Fibroblast of skin of scalp (primary cell): Measurements from ENCODE around the gene BMPER.

Experiments
- DNase-seq: peaks from one replicate; pipeline ENCODE4 v3.0.0-alpha.2; 2013

Gene BMPER

GRCh38 chr7:34066411-34066810, 161.1 kb downstream of the BMPER start:
- DNase-seq: no peak

DNA sequence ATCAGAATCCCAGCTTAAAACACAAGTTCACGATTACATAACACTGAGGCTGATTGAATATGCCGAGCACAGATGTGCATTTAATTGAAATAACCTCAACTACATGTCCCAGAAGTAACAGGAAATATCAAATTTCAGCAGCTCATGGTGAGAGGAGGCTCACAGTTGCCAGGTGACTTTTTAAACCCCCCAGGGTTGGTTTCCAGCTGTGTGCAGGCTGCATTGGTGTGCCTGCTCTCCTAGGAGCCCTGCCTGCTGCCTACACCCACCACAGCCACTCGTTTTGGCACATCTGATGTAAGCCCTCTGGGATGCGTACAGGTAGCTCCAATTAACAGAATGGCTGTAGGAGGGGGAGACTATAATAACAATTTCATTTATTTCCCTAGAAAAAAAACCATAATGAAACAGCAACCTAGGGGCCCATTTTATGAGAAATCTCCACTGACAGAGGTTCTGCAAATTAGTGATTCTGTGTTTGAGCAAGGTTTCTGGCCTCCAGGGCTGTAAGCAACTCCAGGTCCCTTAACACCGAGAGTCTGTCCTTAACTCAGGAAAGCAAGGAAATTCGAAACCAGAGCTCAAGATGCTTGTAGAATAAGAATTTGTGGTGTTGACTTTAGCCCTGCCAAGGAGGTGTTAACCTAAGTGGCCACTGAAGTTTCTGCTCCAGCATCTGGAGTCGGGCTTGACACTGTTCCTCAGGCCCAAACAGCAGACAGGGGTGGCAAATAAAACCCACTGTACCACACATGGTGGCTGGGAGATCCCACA, 161.9 kb downstream of the BMPER start:
- no peak for DNase-seq

DNA sequence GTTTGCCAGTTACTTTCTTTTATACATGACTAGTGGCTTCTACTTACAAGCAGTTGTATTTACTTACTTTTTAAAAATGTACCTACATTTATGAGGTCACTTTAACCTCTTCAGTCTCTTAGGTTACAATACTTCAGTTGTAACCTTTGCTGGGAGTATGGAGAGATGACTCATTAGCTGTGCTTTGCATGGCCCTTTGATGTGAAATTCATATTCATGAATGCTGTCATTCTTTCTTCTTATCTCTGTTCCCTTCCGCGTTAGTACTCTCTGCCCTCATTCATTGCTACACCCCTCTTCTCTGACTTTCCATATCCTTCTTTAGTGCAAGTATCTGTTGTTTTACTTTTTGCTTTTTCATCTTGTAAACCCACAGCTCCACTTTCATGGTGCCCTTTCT, 164.3 kb downstream of the BMPER start:
- no peak for DNase-seq

DNA sequence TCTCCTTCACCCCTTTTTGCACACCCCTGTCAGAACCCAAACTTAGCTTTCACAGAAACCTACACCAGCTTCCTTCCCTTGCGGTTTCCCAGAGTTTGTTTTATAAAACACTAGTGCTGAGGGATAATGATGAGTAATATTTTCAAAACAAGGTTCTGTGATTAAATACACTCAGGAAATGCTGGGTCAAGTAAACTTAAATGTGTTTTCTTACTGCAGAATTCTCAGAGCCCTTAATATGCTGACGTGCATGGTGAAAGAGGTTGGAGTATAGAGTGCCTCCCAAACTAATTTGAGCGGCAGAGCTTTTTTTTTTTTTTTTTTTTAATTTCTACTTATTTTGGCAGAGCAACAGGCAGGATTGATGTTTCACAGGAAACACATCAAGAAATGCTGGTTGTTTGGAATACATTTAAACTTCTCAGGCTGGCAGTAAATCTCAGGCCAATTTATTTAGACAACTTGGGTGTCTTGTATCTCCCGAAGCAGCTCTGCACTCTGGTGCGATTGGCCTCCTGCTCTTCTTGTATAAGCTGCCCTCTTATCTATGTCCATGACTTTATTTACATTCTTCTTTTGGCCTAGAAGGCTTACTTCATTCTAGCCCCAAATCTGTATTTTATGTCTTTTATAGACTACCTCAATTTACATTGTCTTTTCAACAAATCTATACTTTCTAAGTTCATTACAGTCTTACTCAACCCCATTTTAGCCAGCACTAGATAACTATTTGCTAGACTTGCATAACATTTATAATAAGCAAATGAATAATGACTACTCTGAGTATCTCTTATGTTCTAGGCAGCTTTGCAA, 165.4 kb downstream of the BMPER start:
- peak; percentile 27 for DNase-seq

DNA sequence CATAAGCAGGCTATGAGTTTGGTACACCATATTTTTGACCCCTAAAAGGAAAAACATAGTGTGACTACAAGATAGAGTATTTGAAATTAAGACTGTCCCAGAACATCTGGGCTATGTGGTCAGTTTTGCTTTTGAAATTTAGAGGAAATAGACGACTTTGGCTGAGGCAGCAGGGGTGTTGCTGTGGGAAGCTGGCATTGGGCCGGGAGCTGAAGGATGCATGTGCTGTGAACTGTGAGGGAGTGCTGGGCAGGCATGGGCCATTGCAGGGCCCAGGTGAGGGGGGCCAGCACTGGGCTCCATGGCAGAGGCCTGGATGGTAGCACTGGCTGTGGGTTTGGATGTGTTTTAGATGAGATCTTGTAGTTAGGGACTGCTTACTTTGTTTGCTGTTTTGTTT, 168.3 kb downstream of the BMPER start:
- no peak for DNase-seq

DNA sequence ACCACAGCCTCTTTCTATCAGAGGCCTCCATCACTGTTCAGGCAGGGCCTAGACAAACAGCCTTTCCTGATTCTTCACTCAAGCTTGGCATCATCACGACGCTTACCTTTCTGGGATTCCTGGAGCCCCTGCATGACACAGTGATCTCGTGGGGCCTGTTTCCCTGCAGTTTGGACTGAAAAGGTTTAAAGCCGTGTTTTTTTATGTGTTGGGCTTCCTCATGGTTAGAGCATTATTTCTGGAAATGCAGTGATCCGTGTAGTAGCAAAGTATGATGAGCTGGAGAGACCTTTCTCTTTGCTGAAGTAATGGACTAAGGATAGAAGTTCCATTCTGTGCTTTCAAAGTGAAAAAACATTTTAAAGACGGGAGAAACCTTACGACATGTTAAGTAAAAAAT, 169.1 kb downstream of the BMPER start:
- no peak for DNase-seq

DNA sequence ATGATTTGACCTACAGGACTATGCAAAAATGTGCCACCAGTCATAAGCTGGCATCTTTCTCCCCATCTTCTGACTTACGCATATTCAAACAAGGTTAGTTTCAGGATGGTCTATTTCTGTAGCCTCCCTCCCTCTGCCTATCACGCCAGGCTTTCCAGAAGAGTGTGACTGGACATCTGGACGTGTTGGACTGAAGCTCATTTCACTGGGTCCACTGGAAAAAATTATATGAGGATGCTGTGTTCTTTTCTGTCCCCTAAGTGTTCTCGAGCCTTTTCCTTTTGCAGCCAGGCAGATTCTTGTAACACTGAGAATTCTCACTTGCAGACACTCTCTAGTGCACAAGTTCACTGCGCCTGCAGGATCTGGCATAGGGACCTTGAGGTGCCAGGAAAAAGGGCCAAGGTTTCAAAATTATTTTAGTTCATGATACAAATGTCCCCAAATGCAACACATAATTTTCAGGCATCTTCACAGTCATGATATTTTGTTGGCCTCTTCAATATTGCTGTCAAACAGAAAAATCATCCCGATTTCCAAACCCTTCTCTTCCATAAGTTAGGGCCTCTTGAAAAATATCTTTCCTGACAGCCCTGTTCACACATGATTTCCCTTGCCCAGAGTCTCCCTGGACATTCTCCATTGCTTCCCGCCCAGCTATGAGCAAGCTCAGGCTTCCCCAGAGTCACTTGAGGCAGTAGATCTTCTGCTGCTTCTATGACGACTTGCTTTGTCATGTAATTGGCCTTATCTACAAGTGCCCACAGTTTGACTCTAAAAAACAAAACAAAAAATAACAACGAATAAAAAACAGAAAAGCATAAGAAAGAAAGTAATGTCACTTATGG, 170.4 kb downstream of the BMPER start:
- no peak for DNase-seq

DNA sequence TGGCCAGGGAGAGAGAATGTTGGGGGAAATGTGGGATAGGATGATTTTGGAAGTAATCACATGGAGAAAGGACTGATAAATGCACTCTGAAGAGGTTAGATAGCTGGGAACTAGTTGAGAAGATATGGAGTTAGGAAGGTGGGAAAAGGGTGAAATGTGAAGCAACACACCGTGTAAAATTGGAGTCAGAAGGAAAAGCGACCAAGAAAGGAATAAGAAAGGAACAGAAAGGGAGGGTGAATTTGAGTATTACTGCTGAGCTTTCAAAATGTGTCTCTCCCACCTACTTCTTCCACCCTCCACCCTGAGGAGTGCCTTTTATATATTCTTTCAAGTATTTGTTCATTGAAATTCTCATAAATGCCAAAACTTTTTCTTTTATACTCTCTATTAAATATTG, 171.8 kb downstream of the BMPER start:
- no peak for DNase-seq

DNA sequence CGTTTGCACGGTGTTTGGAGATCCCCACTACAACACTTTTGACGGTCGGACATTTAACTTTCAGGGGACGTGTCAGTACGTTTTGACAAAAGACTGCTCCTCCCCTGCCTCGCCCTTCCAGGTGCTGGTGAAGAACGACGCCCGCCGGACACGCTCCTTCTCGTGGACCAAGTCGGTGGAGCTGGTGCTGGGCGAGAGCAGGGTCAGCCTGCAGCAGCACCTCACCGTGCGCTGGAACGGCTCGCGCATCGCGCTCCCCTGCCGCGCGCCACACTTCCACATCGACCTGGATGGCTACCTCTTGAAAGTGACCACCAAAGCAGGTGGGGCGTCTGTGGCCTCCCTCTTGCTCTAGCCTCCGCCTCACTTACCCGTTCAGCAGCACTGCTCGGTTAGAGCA, 173.5 kb downstream of the BMPER start:
- DNase-seq: no peak

- no peak for DNase-seq
These were observed 175.2 kb downstream of the BMPER start for GRCh38 chr7:34080513-34080912.

DNA sequence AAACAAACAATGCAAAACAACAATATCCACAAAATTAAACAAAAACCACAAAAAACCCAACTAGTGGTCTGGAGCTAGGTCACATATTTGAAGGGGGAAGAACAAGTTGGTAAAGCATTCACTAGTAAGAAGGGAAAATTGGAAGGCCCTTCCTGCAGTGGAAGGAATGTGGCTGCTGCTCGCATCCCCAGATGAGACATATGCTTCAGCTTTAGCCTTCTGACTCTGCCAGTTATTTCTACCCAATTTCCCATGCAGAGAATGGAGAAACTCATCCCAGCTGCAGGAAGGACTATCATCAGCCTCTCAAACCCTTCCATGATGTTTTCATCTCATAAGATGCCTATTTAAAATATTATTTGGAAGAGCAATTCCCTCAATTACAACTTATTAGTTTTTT, 176.6 kb downstream of the BMPER start:
- no peak for DNase-seq

GRCh38 chr7:34083440-34083839, 178.1 kb downstream of the BMPER start:
- no peak for DNase-seq

DNA sequence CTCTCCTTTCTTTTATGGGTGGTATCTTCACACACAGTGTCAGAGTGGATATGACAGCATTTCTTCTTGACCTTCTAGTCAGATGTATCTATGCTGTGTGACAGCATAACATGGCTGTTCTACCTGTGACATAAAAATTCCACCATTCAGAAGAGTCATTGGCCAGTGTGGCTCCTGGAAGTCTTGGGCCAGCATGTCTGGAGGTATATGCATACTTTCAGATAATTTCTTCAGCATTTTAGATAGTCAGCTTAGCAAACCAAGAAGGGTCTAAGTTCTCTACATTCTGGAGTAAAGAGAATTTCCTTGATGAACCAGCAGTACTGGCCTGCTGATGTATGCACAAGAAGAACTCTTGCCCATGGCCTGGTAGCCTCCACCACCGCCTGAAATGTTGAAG, 179.3 kb downstream of the BMPER start:
- DNase-seq: no peak

DNA sequence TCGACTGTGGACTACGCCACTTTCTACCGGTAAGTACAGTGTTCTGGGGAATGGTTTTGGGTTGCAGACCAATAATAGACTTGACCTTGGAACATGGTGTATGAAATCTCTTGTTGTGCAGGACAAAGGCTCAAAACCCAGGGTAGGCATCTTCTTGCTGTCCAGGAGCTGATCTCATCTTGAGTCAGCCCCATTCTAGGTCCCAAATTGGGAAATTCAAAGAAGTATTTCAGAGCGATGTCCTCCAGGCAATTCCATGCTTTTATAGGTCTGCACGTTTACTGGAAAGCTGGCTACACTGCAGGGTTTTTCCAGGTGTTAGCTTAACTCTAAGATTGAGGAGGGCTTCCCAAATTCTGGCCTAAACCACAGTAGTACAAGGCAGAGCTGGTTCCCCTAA, 180.7 kb downstream of the BMPER start:
- no peak for DNase-seq

GRCh38 chr7:34086981-34087380, 181.6 kb downstream of the BMPER start:
- DNase-seq: no peak

GRCh38 chr7:34087892-34088891, 182.9 kb downstream of the BMPER start:
- peak; percentile 48 for DNase-seq

DNA sequence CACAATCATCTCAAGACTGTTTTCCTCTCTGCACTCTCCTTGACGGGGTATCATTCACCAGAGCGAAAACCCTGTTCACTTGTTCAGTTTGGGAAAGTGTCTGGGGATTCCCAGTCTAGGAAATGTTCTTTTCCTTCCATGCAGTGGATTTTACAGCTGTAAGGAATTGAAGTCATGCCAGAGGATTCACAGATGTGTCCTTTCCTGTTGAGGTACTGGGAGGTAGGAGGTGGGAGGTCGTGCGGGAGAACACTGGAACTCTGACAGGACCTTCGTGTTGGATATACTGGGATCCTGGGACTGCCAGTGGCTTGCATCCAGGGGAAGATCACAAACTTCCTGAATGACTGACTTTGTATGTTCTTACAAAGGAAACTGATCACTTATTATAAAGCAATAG, 185.5 kb downstream of the BMPER start:
- DNase-seq: no peak

GRCh38 chr7:34091321-34091917, 186.1 kb downstream of the BMPER start:
- peak; percentile 61 for DNase-seq

GRCh38 chr7:34093276-34093675, 187.9 kb downstream of the BMPER start:
- no peak for DNase-seq

DNA sequence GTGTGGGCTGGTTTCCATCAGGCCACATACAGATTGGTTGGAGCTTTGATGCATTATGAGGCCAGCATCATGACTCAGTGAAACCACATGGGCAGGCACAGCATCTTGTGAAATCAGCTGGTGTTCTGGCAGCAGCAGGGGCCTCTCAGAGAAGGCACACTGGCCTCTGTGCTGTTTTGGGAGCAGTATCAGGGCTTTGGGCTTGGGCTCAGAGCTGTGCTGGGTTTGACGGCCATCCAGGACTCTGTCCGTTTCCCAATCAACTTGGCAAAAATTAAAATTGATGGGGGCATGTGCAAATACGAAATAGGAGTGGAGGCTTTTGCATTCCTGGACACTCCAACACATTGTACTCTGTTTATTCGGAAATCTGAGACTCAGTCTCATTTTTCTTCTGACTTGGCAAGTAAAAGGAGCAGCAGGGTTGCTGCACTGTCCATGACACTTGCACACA, 190.9 kb downstream of the BMPER start:
- peak; percentile 82 for DNase-seq

- DNase-seq: no peak
These were observed 191.4 kb downstream of the BMPER start for GRCh38 chr7:34096777-34097176.
